DMS153 treated with DMSO at 0.1 percent for 48 hours (cell line): Measurements from ENCODE around the gene CTIF.
A peak's percentile ranks its signal among the peaks of the same experiment; 100 is the strongest.
"Not testable (repeated sequence)": the region's sequence is repeated elsewhere in the genome, so short reads cannot be mapped to it uniquely, and the experiment has no call there.

Source experiments
- DNase-seq: peaks from one replicate; lab custom pipeline; 2025; ENCODE audit not compliant: unreplicated experiment; lab: John Stamatoyannopoulos, UW

CTIF gene

DNA sequence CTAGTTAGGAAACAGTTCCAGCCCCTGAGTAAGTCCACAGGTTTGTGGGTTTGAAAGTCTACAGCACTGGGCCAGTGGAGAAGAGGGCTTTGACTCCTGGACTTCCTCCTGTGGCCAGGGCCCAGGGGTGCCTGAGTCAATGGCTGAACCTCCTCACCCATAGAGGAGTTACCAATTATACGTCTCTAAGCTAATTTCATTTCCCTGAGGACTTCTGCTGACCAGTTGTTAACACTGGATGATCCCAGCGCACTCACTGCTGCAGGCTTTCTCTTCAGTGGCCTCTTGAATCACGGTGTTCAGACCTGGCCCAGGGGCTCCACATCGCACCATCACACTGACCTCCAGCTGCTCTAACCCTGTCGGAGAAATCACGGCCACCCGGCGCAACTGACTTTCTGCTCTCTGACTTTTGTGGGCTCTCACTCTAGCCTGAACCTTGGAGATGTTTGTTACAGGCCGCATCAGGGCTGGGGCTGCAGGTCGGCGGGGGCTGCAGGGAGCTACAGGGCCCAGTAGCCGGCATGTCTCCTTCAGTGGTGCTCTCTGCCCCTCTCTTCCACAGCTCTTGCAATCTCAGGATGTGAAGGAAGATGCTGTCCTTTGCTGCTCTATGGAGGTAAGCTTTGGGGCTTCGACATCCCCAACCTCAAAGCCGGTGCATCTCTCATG lies 318.3 kb downstream of the CTIF start:
- no peak for DNase-seq

DNA sequence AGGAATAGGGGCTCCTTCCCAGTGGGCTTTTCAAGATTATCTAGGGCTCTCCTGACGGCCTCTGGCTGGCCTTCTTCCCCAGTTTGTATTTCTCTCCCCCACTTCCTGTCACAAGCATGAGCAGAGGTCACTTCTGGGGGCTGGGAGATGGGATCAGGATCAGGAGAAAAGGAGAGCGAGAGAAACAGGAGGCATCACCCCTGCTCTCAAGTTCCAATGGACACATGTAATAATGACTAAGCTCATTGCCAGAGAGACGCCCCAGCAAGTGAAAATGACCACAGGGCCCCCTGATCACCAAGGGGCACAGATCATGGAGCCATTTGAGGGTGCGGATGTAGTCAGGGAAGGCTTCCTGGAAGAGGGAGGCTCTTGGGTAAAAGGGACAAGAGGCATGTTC lies 319.8 kb downstream of the CTIF start:
- DNase-seq = no peak

DNA sequence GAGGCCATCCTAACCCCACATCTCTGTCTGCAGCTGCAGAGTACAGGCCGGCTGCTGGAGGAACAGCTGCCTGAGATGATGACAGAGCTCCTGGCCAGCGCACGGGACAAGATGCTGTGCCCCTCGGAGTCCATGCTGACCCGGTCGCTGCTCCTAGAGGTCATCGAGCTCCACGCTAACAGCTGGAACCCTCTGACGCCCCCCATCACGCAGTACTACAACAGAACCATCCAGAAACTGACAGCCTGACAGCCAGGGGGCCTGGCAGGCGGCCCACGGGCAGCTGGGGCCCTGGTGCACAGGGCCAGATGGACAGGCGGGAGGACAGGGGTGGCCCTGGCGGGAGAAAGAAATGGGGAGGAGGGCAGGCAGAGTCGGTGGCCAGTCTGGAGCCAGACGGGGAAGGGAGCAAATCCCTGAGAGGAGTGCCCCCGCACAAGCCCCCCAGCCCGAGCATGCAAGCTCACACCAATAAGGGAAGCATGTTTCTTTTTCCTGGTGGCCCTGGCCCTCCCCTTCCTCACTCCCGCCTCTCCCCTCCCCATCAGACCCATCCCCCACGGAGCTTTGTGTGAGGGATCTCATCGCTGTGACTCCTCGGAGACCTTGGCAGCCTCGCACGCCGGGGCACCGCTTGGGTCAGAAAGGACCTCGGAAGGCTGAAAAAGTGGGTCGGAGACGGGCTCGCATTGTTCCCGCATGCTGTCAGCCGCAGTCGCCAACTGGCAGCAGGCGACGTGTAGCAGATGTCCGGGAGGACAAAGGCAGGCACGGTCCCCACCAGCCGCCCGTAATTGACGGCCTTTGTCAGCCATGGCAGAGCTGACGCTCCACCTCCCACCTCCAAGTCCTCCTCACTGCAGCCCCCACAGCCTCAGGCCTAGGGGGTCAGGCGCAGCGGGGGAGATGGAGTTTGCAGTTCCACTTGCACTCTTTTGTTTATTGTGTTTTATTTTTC lies 320.8 kb downstream of the CTIF start:
- DNase-seq = no peak

DNA sequence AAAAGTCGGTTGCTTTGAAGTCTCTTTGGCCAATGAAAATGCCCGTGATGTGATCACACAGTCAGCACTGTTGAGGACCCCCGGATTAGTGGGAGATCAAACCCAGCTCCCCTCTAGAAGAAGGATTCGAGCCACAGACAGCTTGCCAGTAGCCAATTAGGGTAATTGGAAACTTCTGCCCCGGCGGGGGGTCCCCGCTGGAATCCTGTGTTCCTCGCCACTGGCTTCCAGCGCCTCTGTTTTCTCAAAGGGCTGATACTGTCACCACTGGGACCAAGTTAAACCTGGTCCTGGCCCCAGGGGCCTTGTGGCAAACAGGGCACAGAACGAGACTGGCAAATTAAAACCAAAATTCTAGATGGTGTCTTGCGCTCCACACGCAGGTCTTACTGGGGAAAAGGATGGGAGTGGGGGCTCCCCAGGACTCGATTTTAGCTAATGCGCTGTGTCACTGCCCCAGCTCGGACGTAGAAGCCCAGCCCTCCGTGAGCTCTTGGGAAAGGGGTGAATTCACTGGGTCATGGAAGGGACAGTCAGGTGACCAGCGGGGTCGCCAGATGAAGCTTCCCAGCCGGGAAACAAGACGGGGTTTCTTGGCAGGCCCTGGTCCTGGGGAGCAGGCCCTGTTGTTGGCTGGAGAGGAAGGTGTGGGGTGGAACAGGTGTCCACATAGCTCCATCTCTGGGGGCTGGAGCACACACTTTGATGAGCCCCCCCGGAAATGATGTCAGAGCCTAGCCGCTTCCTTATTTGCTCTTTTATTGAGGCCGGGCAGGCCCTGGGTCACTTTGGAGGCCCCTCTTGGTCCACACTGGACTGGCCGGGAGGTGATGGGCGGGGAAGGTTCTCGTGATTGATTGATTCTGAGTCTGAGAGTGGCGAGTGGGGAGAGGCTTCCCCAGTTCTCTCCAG lies 321.7 kb downstream of the CTIF start:
- no peak for DNase-seq

DNA sequence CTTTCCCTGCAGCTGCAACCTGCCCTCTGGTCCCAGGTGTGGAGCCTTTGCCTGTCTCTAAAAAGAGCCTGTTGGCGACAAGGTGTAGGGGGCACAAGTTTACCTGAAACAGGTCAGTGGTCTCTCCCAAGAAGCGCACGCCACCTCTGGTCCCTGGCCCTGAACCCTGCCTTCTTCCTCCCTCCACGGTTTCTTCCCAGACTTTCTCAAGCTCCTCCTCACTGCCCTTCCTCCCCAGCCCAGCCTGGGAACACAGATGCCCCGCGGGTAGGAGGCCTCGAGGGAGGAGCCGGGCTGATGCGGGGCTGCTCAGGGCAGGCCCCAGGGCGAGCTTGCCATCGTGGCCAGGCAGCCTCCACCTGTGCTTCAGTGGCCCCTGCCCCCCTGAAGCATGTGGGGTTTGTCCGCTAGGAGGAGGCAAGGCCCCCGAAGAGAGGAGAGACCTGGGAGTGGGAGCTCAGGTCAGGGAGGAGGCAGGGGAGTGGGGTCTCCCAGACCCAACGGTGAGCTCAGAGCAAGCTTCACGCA lies 322.4 kb downstream of the CTIF start:
- DNase-seq = no peak

- no peak for DNase-seq
Observed at GRCh38 chr18:48862132-48862531, 323.3 kb downstream of the CTIF start.

GRCh38 chr18:48862678-48863270 lies 323.9 kb downstream of the CTIF start:
- DNase-seq = no peak

DNA sequence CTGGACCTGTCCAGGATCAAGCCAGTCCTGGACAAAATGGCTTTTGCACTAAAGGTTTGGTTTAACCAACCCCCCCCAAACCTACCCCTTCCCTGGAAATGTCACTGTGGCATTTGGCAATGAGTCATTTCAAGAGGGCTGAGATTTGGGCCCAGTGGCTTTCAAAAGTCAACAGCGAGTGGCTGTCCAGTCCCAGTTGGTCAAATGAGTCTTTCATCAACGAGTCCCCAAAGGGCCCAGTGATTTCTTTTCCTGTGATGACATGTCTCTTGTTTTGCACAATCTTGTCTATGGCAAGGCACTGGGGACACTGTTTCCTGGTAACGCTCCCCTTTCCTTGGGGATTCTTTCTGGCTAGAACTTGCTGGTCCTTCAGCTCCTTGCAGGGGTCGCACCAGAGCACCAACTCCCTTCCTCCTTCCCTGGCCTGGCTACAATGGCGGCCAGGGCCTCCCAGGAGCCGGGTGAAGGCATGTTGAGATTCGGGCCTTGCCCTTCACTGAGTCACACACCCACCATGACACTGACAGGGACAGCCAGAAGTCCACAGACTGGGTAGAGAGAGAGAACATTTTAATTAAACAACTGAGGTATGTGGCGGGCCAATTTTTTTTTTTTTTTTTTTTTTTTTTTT lies 324.7 kb downstream of the CTIF start:
- DNase-seq = no peak

DNA sequence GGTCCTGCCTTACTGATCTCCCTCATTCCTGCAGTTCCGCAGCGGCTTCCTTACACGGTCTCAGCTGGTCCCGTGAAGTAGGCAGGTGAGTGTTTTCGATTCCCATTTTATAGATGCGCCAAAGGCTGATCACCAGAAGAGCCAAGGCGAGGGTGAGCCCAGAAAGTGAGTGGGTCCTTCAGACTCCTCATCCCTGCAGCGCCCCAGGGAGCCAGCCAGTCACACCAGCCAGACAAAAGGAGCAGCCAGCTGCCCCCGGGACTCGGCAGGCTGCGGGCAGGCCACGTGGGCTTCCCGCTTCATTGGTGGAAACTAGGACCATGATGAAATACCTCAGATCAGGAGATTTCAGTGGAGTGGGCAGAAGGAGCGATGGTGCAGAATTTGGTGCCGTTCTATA lies 326.0 kb downstream of the CTIF start:
- no peak for DNase-seq

- DNase-seq = peak; percentile 84
Observed at GRCh38 chr18:48866028-48866733, 327.4 kb downstream of the CTIF start.

GRCh38 chr18:48866856-48867255 lies 328.0 kb downstream of the CTIF start:
- no peak for DNase-seq

- DNase-seq = no peak
Observed at GRCh38 chr18:48867978-48868377, 329.1 kb downstream of the CTIF start.

DNA sequence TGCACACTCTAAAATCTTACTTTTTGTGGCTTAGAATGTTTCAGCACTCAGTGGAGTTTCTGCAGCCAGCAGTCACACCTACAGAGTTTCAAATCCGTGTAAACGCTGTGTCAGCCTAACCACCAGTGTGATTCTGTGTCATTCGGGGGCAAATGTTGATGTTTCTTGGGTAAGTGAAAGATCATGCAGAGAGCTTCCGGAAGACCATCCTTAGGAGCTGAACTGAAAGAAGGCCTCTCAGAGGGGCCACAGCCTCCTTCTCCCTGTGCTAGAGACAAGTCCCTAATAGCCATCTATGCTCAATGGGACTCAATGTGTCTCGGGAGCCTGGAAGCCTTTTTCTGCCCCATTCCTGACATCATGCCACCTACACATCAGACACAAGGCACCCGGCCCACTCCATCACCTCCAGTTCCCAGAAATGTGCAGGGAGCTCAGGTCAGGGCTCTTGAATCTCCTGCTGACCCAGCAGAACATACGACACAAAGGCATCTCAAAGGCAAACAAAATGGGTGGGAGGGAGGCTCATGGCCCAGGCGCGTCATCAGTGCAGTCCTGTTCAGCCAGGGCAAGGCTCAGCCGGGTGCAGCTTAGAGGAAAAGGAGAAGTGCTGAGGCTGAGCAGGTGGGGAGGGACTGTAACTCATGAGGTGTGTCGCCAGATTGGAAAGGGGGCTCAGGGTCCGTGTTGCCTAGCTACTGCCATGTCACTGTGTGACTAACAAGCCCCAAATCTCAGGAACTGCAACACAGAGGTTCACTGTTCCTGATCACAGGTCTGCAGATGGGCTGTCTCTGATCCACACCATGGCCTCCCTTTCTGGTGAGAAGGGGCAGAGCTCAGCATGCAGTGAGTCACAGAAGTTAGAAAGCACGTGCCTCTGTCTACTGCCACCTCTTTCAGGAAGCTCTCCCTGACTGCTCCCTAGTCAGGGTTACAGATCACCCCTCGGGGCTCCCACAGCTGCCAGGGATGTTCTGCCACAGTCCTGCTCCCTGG lies 329.9 kb downstream of the CTIF start:
- DNase-seq = peak; percentile 29

GRCh38 chr18:48869591-48869990 lies 330.8 kb downstream of the CTIF start:
- no peak for DNase-seq

DNA sequence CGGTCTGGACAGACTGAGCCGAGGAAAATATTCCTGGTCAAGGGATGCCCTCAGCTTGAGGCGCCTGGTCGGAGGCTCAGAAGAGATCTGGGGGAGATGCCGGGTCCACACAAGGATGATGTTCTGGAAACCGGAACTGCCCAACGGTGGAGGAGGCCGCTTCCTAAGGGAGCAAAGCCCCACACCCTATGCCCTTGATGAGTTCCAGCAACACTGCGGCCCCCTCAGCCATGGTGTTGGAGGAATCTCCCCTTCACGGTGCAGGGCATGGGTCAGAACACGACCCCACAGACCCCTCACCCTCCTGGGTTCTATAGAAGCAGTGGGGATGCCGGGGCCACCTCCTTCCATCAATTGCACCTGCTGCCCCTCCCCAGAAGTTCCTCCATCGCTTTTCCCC lies 332.1 kb downstream of the CTIF start:
- DNase-seq = not testable (repeated sequence)

GRCh38 chr18:48871391-48872166 lies 332.7 kb downstream of the CTIF start:
- DNase-seq = no peak
